ENCODE data around the gene TSC22D4.

DNA sequence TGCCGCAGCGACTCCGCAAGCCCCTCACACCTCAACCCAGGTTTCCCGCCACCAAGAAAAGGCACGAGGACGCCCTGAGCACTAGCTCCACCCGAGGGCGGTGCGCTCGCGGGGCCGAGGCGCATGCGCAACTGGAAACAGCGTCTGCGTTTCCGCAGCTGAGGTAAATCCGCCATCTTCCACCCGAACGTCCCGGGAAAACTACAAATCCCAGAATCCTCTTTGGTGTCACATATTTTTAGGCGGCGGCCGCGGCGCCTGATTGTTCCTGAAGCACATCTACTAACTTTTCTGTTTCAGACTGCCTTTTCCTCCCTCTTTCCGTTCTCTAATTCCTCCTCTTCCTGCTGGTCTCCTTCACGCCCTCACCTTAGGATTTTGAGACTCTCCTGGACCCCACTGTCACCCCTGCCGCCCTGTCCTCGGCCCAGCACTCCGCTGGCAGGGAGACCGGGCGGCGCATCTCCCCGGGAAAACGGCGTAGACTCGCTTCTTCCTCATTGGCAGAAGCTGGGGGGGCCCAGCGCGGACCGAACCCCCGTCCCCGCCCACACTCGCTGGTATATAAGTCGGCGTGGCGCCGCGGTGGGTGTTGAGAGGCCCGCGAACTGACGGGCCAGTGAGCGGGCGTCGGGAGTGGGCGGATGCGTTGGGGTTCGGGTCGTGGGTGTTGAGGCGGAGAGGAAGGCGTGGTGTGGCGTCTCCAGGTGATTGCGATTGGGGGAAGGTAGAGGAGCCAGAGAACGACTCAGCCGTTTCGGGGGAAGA, 50.6 kb downstream of the TSC22D4 start, which contains the start of gene ZCWPW1:
- TF ChIP-seq CTCF (conservative IDR thresholded peaks at IDR 0.05 in 1 of 2, IDR thresholded peaks at IDR 0.05 in 1 of 2; ENCODE audit: extremely low read depth in 1 of 2, insufficient read depth in 1 of 2, low read depth in 1 of 2, low read length in 2 of 2), result no peak
- TF ChIP-seq EZH2 (IDR thresholded peaks at IDR 0.05; ENCODE audit: borderline replicate concordance, low read length), result no peak

Measured in mammary epithelial cell (primary cell).